IPS-NIHi11 (cell line): ENCODE data around the gene IL15RA.
"Not testable (repeated sequence)": the region's sequence is repeated elsewhere in the genome, so short reads cannot be mapped to it uniquely, and the experiment has no call there.

ENCODE experiments used
- DNase-seq: peaks from one replicate; pipeline ENCODE4 v3.0.0; 2012; ENCODE audit warnings: mixed read lengths, low spot score

The IL15RA gene

DNA sequence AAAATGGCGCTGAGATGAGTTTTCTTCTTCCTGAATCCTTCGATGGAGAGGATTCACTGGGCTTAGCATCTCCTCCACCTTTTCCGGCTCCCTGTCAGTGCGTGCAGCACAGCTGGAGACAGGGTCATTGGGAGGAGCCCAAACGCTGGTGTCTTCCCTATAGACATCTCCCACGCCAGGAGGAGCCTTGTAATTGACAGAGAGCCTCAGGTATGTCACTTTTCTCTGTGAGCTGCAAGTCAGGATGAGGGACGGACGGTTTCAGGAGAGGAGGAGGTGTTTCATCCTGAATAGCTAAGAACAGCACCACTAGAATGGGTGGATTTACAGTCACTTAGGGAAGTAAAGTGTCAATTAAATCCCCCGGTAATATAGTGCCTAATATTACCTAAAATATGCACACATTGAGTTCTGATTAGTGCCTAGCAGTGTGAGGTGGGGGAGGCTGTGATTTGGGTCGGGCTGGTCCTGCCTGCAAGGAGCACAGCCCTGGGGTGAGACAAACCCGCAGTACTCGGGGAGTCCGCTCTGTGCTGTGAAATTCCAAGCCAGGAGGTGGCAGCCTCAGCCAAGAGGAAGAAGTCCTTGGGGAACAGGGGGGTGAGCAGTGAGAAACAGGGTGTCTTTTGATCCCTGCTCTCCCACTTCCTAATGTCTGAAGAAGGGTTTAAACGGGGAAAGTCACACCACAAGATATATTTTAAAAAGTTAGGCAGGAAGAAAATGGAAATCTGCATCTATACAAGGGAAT, 28.2 kb downstream of the IL15RA start:
- DNase-seq: peak; percentile 79

DNA sequence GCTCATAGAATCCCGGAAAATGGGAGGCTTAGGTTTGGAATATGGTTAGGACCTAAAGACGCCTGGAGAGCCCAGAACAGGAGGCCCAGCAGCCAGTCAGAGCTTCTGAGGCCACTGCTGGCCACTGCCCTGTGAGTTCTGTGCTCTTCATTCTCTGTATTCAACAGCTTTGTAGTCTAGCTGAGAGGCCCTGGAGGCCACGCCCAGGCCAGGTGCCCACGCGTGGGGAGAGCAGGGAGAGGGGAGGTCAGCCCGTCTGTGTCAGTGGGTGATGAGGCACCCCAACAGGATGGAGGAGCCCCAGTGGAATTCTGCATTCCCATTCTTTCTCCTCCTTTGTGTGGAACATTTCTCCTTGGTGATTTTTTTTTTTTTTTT, 29.1 kb downstream of the IL15RA start:
- no peak for DNase-seq

DNA sequence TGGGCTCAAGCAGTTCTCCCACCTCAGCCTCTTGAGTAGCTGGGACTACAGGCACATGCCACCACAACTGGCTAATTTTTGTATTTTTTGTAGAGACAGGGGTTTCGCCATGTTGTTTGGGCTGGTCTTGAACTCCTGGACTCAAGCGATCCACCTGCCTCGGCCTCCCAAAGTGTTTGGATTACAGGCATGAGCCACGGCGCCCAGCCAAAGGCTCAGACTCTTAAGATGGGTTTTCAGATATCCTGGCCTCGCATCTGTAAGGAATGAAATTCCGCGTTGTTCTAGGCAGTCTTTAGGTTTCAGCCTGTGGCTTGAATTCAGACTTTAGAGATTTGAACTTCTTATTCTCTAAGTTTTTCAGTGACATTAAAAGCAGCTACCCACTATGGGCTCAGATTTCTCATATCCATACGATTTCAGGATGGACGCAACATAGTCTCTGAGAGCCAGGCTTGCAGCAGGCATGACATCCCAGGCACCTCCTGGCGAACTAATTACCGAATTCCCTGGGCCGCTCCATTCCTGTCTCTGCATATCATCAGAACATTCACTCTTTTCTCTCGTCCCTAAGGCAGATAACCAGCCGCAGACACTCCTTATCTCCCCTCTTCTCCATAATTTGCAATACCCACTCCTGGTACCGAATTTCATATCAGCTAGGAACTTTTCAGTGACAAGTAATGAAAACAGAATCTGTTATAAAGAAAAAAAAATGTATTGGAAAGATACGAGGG, 29.7 kb downstream of the IL15RA start:
- DNase-seq: no peak

DNA sequence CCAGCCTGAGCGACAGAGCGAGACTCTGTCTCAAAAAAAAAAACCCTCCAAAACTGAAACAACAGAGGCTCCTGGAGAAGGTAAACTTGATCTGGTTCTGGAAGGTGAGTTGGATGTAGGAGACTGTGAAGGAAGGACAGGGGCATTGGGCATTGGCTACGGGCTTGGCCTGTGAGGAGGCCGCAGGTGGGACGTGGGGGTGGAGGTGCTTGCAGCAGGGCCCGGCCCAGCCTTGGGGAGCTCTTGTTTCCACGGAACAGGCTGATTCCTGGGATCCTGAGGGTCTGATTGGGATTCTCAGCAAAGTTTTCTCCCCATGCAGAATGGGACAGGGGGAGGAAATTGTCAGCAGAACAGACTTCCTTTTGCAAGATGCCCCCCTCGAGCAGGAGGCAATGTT, 30.6 kb downstream of the IL15RA start:
- no peak for DNase-seq

DNA sequence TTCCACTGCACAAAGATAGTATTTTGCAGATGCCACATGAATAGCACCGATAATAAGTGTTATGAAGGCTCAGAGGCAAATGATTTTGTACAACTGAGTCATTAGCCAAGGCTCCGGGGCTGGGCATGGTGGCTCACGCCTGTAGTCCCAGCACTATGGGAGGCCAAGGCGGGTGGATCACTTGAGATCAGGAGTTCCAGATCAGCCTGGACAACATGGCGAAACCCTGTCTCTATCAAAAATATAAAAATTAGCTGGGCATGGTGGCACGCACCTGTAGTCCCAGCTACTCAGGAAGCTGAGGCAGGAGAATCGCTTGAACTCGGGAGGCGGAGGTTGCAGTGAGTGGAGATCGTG, 30.9 kb downstream of the IL15RA start:
- DNase-seq: not testable (repeated sequence)

DNA sequence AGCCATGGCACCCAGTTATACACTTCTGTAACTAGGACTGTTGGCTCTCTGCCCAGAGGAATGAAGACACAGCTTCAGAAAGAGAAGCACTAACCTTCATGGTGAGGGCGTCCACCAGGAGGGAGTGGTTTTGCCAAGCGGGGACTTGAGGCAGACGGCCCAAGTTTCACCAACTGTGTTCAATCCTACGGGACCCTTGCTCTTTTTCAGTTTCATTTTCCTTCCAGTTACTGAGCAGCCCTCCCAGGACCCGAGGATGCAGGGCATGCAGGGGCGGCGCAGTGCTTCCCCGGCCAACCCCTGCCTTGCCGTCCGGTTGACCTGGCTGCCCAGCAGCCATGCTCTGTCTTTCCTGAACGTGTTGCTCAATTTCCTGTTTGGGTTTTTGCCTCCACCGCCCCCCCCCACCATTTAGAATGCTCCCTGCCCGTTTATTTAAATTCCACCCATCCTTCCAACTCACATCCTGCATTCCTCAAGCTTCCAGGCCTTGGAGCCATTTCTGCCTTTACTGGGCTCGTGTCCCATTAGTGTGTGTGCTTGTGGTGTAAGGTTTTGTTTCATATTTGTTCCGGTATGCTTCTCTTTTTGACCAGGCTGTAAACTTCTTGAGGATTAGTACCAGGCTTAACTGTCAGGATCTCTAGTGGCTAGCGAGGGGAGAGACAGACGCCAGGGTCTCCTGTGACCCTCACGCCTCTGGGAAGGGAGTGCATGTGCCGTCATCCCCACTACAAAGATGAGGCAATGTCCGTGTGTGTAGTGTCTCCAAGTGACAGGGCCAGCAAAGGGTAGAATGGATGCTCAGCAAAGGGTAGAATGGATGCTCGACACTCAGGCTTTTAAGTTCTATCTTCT, 31.6 kb downstream of the IL15RA start:
- no peak for DNase-seq

DNA sequence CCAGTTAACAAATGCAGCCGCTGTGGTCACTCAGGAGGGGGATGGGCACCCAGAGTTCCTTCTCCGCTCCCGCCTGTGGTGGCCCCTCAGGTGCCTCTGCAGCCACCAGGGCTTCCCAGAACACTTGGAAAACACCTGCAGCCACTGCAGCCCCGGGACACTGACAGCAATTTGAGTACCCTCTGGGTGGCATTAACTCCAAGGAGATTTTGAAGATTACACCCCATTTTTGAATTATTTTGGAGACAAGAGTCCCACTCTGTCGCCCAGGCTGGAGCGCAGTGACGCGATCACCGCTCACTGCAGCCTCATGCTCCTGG, 32.2 kb downstream of the IL15RA start:
- no peak for DNase-seq

DNA sequence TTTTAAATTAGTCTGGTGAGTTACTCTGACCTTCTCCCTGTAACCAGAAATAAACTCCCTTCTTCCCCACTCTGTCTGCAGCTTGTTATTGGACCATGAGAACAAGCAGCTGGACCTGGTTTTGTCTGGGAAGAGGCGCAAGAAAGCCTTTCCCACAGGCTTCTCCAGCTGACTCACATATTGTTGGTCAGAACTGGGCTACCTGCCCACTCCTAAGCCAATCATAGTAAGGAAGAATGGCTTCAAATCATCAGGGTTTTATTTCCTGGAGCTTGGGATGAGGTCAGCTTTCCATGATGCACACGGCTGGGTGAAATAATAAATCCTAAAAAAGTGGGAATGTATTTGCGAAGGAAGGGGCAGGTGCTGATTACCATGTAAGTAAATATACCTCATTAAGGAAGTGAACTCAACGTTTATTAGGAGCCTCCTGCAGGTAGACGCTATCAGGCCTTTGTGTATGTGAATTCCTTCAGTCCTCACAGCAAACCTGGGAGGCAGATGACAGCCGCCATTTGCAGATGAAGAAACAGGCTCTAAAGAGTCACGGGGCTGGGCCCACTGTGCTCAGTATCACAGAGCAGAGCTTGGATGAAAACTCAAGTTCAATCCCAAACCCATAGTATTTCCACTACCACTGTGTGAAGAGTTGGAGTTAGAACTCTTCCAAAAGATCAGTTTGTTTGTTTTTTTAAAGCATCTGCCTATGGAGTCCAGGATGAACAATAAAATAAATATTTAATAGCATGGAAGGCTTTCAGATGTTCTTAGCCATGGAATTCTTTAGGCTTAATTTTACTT, 32.8 kb downstream of the IL15RA start:
- DNase-seq: no peak

DNA sequence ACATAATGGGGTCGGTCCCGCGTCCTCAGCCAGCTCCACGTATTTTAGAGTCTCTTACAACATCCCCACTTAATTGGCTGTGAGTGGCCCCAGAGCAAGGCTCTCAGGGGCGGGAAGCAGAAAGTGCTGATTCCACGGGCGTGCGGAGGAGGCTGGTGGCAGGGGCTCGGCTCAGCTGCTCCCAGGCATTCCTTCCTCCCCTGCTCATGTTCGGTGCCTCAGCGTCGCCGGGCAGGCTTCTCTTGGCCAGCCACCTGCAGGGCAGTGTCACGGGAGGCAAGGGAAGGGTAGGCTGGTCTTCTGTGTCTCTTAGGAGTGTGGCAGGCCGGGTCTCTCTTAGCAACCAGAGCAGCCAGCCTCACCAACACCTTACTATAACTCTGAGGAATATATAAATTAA, 33.8 kb downstream of the IL15RA start:
- DNase-seq: peak; percentile 53

DNA sequence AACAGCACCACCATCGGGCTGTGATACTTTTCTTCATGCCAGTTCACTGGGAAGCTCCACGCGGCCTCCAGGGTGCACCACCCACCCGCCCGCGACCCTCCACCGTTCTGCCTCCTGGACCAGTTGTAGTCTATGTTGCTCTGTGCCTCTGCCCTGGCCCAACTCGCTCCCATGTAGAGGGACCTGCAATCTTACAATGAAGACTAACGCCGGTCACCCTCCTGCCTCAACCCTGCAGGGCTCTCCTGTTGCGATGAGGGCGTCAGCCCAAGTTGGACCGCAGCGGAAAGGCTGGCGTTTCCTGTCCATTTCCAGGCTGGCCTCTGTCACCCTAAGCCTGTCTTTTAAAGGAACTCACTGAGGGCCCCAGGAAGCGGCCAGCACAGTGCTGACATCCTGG, 34.9 kb downstream of the IL15RA start:
- DNase-seq: no peak

DNA sequence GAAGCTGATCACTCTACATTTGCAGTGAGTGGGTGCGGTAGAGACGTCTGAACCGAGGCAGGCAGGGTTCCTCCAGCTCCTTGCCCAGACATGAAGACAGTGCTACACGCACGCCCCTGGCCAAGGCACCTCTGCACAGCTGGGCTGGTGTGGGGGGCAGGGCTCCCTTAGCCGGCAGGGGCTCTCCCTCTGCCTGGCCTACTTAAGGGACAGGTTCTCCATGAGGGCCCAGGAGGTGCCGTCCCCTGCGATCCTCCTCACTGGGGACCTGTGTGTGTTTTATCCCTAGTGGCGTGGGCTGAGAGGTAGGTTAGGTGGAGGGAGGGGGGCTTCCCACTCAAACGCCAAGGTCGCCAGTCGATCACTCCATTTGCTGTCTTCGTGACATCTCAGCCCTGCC, 35.3 kb downstream of the IL15RA start:
- no peak for DNase-seq

DNA sequence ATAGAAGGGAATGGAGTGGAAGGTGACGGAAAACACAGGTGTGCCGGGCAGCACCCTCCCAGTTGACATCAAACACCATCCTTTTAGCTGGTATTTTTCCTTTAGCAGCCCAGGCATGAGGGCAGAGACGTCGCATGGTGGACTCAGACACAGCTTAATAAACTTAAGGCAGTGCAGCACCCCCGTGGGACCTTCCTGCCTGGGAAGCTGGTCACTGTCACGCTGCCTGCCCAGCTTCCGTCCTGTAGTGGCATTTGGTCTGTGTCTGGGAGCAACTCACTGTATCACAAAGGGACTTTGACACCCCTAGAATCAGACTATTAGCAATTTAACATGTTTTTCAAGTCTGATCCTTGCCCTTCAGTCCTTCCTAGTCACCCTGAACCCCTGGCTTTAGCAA, 35.8 kb downstream of the IL15RA start:
- DNase-seq: no peak

DNA sequence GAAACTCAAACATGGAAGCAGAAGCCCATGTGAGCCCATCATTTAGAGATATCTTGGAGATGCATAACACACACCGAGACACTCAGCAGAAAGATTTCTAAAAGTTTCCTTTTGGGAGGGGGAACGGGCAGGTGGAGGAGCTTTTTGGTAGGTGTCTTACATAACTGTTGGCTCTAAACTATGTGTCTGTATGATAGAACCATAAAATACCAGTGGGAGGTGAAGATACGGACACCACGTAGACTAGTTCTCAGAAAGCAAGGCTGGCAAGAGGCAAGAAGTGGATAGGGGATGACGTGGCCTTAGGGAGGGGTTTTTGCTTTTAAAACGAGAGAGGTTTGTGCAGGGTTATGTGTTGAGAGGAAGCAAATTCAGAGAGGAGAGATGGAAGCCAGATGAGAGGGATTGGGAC, 36.5 kb downstream of the IL15RA start:
- DNase-seq: no peak

DNA sequence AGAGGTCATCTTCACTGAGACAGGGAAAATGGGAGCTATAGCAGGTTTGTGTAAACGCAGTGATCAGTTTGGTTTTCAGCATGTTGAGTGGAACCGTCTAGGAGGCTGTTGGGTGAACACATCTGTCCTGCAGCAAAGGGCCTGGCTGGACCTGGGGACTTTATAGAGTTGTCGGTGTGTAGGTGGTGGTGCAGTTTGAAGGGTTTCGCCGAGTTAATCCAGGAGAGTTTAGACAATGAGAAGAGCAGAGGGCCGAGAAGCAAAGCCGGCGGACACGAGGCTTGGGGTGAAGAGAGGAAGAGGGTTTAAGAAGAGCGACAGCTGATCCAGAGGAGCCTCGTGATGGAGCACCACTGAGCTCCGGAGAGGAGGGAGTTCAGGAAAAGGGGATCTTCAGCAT, 39.1 kb downstream of the IL15RA start:
- no peak for DNase-seq

DNA sequence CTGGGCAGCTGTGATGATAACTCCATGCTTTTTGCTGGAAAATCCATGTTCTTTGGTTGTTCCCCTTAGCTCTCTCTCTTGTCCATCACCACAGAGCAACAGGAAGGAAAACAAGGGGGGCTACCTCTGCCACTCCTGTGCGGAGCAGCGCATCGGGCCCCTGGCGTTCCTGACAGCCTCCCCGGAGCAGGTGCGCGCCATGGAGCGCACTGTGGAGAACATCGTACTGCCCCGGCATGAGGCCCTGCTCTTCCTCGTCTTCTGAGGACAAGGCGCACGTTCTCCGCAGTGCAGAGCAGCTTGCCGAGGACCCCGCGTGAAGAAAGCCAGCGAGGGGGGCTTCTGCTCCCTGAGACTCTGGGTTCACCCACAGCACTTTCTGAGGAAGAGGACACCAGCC, 40.3 kb downstream of the IL15RA start:
- no peak for DNase-seq

DNA sequence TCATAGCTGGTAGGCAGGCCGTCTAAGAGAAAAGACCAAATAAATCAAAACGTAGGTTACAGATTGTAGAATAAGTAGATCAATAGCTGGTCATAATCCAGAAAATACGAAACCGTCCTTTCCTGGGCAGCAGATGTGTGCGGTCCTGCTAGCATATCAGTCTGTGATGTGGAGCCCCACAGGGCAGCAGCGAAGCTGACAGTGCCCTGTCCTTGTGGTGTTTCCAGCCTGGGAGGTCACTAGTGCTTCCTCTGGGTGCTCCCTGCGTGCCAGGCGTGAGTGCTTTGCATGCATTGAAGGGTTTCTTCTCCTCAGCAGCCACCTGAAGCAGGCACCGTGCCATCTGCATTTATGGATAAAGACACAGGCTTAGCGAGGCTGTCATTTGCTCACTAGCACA, 41.7 kb downstream of the IL15RA start:
- DNase-seq: no peak

DNA sequence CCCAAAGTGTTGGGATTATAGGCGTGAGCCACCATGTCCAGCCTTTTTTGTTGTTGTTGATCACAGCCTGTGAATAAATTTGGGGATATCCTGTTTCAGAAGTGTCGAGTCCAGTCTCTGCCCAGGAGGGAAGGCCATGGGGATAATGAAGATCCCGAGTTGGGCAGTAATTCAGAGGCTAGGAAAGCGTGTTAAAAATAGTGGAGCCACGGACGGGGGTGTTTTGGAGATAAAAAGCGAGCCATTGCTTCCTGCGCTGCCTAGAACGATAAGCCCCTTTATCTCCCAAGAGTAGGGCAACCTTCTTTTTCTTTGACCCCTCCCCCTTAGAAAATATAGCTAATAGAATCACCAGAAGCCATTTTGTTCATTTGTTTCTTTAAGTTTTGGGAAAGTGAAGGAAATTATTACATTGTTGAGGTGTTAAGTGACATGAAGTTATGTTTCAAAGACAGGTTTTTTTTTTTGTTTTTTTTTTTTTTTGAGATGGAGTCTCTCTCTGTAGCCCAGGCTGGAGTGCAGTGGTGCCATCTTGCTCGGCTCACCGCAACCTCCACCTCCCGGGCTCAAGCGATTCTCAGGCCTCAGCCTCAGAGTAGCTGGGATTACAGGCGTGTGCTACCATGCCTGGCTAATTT, 43.3 kb downstream of the IL15RA start:
- DNase-seq: no peak

DNA sequence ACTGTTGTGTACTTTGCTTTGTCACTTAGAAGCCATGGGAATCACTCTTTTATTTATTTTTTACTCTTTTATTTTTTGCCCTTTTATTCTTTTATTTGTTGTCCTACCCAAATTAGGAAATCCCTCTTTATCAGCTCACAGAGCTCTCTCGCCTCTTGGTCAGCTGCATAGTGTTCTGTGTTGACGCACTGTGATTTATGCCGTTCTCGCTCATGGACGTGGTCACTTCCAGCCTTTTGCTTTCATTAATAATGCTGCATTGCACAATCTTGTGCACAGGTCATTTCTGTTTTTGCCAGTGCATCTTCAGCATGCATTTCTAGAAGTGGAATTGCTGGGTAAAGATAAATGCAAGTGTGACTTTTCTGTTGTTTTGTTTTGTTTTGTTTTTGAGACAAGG, 45.0 kb downstream of the IL15RA start:
- no peak for DNase-seq

DNA sequence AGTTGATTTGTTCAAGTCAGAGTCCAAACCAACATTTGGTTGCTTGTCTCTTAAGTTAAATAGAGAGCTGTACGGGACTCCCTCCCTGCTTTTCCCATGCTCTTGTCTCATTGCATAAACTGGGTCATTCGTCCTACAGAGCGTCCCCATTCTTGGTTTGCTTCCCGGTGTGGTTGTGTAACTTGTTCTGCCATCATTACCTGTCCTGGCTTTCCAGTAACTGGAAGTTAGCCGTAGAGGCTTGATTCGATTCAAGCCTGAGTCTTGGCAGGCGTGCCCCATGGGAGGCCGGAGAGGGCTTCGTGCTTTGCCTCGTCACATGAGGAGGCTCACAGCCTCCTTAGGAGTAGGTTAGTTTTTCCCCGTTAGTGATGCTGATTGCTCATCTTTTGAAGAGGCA, 47.1 kb downstream of the IL15RA start:
- no peak for DNase-seq

DNA sequence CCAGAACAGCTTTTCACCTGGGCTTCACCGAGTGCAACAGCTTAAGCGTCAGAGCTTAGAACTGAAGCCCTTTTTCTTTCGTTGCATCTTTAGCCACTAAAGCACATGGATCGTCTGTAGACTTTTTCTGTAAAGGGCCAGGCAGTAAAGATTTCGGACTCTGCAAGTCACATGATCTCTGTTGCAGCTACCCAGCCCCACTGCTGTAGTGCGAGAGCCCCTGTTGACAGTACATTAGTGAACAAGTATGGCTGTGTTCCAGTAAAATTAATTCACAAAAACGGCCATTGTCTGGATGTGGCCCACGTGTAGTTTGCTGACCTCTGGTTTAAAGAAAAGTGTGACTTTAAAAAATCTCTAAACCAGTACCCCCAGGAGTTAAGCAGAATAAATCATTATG, 47.9 kb downstream of the IL15RA start:
- DNase-seq: no peak

DNA sequence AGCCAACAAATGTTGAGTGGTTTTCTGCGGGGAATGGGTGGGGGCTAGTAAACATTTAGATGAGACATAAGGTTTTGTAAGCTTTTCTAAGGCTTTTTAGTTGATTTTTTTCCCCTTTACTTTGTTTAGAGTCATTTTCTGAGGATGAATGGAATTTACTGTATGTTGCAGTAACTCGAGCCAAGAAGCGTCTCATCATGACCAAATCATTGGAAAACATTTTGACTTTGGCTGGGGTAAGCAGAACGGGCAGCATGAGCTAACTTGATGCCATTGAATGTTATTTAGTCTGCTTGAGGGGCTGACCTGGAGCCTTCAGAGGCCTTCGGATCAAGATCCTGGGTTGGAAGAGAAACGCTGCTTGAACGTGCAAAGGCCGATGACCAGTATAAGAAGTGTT, 50.0 kb downstream of the IL15RA start:
- no peak for DNase-seq

DNA sequence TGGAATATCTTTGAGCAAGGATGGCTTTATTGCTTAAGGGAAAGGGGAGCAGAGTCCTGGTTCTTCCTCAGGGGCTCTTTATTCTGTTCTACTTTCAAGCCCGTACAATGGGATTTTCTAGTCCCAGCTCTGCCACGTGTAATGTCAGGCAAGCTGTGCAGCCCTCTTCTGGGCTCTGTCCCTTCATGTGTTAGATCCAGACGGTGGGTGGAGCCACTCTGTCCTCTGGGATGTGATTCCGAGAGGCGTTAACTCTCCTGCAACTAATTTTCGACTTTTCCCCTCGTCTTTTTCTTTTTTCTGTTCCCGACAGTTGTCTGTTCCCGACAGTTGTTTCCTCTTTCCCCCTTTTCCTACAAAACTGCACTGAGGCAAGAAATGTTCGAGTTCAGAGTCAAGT, 52.5 kb downstream of the IL15RA start:
- no peak for DNase-seq
